ENCODE data around the gene HOXC9.

HOXC9 gene

GRCh38 chr12:53996240-53997203 lies 3.4 kb upstream of the HOXC9 start:
- peaks cover 5% of the 10 kb centered on the region for H3K36me3 Mint-ChIP-seq (ENCODE audit: low read depth)
- H3K27ac Mint-ChIP-seq, result no peak overlapping the region
- H3K4me1 Mint-ChIP-seq (ENCODE audit: low read depth), result peaks cover 15% of the 10 kb centered on the region
- H3K9me3 Mint-ChIP-seq, result no peaks in the 10 kb centered on the region
- H3K27me3 Mint-ChIP-seq (ENCODE audit: low read depth), result peaks cover 96% of the 10 kb centered on the region
- H3K4me3 Mint-ChIP-seq, result peak overlapping the region; percentile 76

- H3K4me1 Mint-ChIP-seq (ENCODE audit: low read depth), result peaks cover 15% of the 10 kb centered on the region
These were observed 2.5 kb upstream of the HOXC9 start for GRCh38 chr12:53997204-53998109.

GRCh38 chr12:53998110-53998899 lies 1.7 kb upstream of the HOXC9 start:
- Mint-ChIP-seq H3K36me3 (ENCODE audit: low read depth) (peaks cover 5% of the 10 kb centered on the region), H3K4me3 (peak overlapping the region; percentile 14), H3K27me3 (ENCODE audit: low read depth) (peaks cover 96% of the 10 kb centered on the region), H3K27ac (peak overlapping the region; percentile 20), H3K9me3 (no peaks in the 10 kb centered on the region), H3K4me1 (ENCODE audit: low read depth) (peaks cover 15% of the 10 kb centered on the region)

More at GRCh38 chr12:53997204-53998109, 2.5 kb upstream of the HOXC9 start:
- H3K9me3 Mint-ChIP-seq, result no peaks in the 10 kb centered on the region
- peak overlapping the region; percentile 11 for H3K4me3 Mint-ChIP-seq
- H3K36me3 Mint-ChIP-seq (ENCODE audit: low read depth), result peaks cover 5% of the 10 kb centered on the region
- H3K27me3 Mint-ChIP-seq (ENCODE audit: low read depth), result peaks cover 96% of the 10 kb centered on the region
- no peak overlapping the region for H3K27ac Mint-ChIP-seq

- no peaks in the 10 kb centered on the region for H3K9me3 Mint-ChIP-seq
- H3K4me1 Mint-ChIP-seq (ENCODE audit: low read depth), result peaks cover 15% of the 10 kb centered on the region
- H3K4me3 Mint-ChIP-seq, result no peak overlapping the region
- peaks cover 4% of the 10 kb centered on the region for H3K36me3 Mint-ChIP-seq (ENCODE audit: low read depth)
- peak overlapping the region; percentile 20 for H3K27ac Mint-ChIP-seq
- H3K27me3 Mint-ChIP-seq (ENCODE audit: low read depth), result peaks cover 96% of the 10 kb centered on the region
These were observed 1.1 kb upstream of the HOXC9 start for GRCh38 chr12:53998900-53999236.

- H3K27ac Mint-ChIP-seq, result peak overlapping the region; percentile 20
- peaks cover 13% of the 10 kb centered on the region for H3K4me1 Mint-ChIP-seq (ENCODE audit: low read depth)
- H3K27me3 Mint-ChIP-seq (ENCODE audit: low read depth), result peaks cover 96% of the 10 kb centered on the region
- peaks cover 1% of the 10 kb centered on the region for H3K36me3 Mint-ChIP-seq (ENCODE audit: low read depth)
- no peaks in the 10 kb centered on the region for H3K9me3 Mint-ChIP-seq
- no peak overlapping the region for H3K4me3 Mint-ChIP-seq
These were observed 324 bp upstream of the HOXC9 start for GRCh38 chr12:53999559-54000115.

- H3K4me3 Mint-ChIP-seq, result no peak overlapping the region
- H3K9me3 Mint-ChIP-seq, result no peaks in the 10 kb centered on the region
- H3K36me3 Mint-ChIP-seq (ENCODE audit: low read depth), result no peaks in the 10 kb centered on the region
- peaks cover 8% of the 10 kb centered on the region for H3K4me1 Mint-ChIP-seq (ENCODE audit: low read depth)
- H3K27ac Mint-ChIP-seq, result peak overlapping the region; percentile 3
- peaks cover 96% of the 10 kb centered on the region for H3K27me3 Mint-ChIP-seq (ENCODE audit: low read depth)
These were observed 1.6 kb downstream of the HOXC9 start for GRCh38 chr12:54001283-54002187.

- no peak overlapping the region for H3K4me3 Mint-ChIP-seq
- peaks cover 11% of the 10 kb centered on the region for H3K4me1 Mint-ChIP-seq (ENCODE audit: low read depth)
- no peaks in the 10 kb centered on the region for H3K36me3 Mint-ChIP-seq (ENCODE audit: low read depth)
- H3K27ac Mint-ChIP-seq, result peak overlapping the region; percentile 7
- H3K27me3 Mint-ChIP-seq (ENCODE audit: low read depth), result peaks cover 97% of the 10 kb centered on the region
- H3K9me3 Mint-ChIP-seq, result no peaks in the 10 kb centered on the region
These were observed 2.4 kb downstream of the HOXC9 start for GRCh38 chr12:54002278-54002914.

GRCh38 chr12:54002915-54003389 lies 3.0 kb downstream of the HOXC9 start:
- H3K4me3 Mint-ChIP-seq, result no peak overlapping the region

GRCh38 chr12:54003625-54004024 lies 3.7 kb downstream of the HOXC9 start:
- Mint-ChIP-seq H3K36me3 (ENCODE audit: low read depth) (no peaks in the 10 kb centered on the region), H3K4me1 (ENCODE audit: low read depth) (peaks cover 7% of the 10 kb centered on the region), H3K27ac (no peak overlapping the region), H3K9me3 (no peaks in the 10 kb centered on the region), H3K27me3 (ENCODE audit: low read depth) (peaks cover 97% of the 10 kb centered on the region), H3K4me3 (no peak overlapping the region)

More at GRCh38 chr12:54002915-54003389, 3.0 kb downstream of the HOXC9 start:
- Mint-ChIP-seq H3K27ac (no peak overlapping the region), H3K4me1 (ENCODE audit: low read depth) (peaks cover 7% of the 10 kb centered on the region), H3K9me3 (no peaks in the 10 kb centered on the region), H3K36me3 (ENCODE audit: low read depth) (no peaks in the 10 kb centered on the region), H3K27me3 (ENCODE audit: low read depth) (peaks cover 97% of the 10 kb centered on the region)

- Mint-ChIP-seq H3K27me3 (ENCODE audit: low read depth) (peaks cover 96% of the 10 kb centered on the region), H3K36me3 (ENCODE audit: low read depth) (no peaks in the 10 kb centered on the region), H3K27ac (no peak overlapping the region), H3K4me1 (ENCODE audit: low read depth) (peaks cover 9% of the 10 kb centered on the region), H3K4me3 (no peak overlapping the region), H3K9me3 (no peaks in the 10 kb centered on the region)
These were observed 4.3 kb downstream of the HOXC9 start for GRCh38 chr12:54004063-54004840.

GRCh38 chr12:54004841-54005530 lies 5.0 kb downstream of the HOXC9 start:
- H3K36me3 Mint-ChIP-seq (ENCODE audit: low read depth), result no peaks in the 10 kb centered on the region
- peaks cover 96% of the 10 kb centered on the region for H3K27me3 Mint-ChIP-seq (ENCODE audit: low read depth)
- H3K9me3 Mint-ChIP-seq, result no peaks in the 10 kb centered on the region
- peaks cover 12% of the 10 kb centered on the region for H3K4me1 Mint-ChIP-seq (ENCODE audit: low read depth)
- no peak overlapping the region for H3K4me3 Mint-ChIP-seq
- H3K27ac Mint-ChIP-seq, result no peak overlapping the region

- H3K9me3 Mint-ChIP-seq, result no peaks in the 10 kb centered on the region
- no peaks in the 10 kb centered on the region for H3K36me3 Mint-ChIP-seq (ENCODE audit: low read depth)
- H3K4me3 Mint-ChIP-seq, result no peak overlapping the region
- peaks cover 98% of the 10 kb centered on the region for H3K27me3 Mint-ChIP-seq (ENCODE audit: low read depth)
- peaks cover 12% of the 10 kb centered on the region for H3K4me1 Mint-ChIP-seq (ENCODE audit: low read depth)
- H3K27ac Mint-ChIP-seq, result no peak overlapping the region
These were observed 5.5 kb downstream of the HOXC9 start for GRCh38 chr12:54005531-54005852.

Data from T-helper 1 cell treated with Interleukin-12 subunit alpha and Interleukin-12 subunit beta and Interleukin-4 antibody, amounts not matched to agents 30 μg/mL and 1 μg/mL, for 36 hours (primary cell).